ENCODE data around the gene IPO4.

GRCh38 chr14:24219080-24219479 is 30.5 kb upstream of the IPO4 start:
- TF ChIP-seq POLR2AphosphoS5 (IDR thresholded peaks at IDR 0.05; ENCODE audit: low read depth) (no peak), CTCF (conservative IDR thresholded peaks at IDR 0.05; ENCODE audit: low read depth in 2 of 2) (no peak), EZH2phosphoT487 (IDR thresholded peaks at IDR 0.05; ENCODE audit: unreplicated experiment) (no peak), EZH2 (IDR thresholded peaks at IDR 0.05; ENCODE audit: low read depth, unreplicated experiment) (no peak), REST (IDR thresholded peaks at IDR 0.05; ENCODE audit: unreplicated experiment) (no peak), JUNB (IDR thresholded peaks at IDR 0.05; ENCODE audit: unreplicated experiment) (no peak), ETS1 (IDR thresholded peaks at IDR 0.05) (no peak)
